ENCODE results near the gene SEC14L3.

GRCh38 chr22:30491381-30491780 lies 19.6 kb upstream of the SEC14L3 start:
- no peak for TF ChIP-seq NR3C1 (CRISPR knock-in tag; IDR thresholded peaks at IDR 0.05)
- no peak for TF ChIP-seq CTCF (CRISPR knock-in tag; IDR thresholded peaks at IDR 0.05)
- no peak for TF ChIP-seq FOXA3 (CRISPR knock-in tag; IDR thresholded peaks at IDR 0.05)
- no peak for TF ChIP-seq CREB1 (IDR thresholded peaks at IDR 0.05)
- TF ChIP-seq CREB1 (CRISPR knock-in tag; IDR thresholded peaks at IDR 0.05): no peak
- TF ChIP-seq CCAR2 (optimal IDR thresholded peaks at IDR 0.05; ENCODE audit: low read depth, low read length): no peak
- TF ChIP-seq SP2 (CRISPR knock-in tag; IDR thresholded peaks at IDR 0.05): no peak
- no peak for TF ChIP-seq NFE2L2 (IDR thresholded peaks at IDR 0.05; ENCODE audit: low read length)
- no peak for TF ChIP-seq MXD3 (CRISPR knock-in tag; IDR thresholded peaks at IDR 0.05)
- TF ChIP-seq EP300 (IDR thresholded peaks at IDR 0.05; ENCODE audit: low read depth in 2 of 2, low read length in 2 of 2): no peak
- no peak for TF ChIP-seq EP300 (CRISPR knock-in tag; IDR thresholded peaks at IDR 0.05; ENCODE audit: borderline replicate concordance)
- no peak for TF ChIP-seq HMGXB4 (CRISPR knock-in tag; IDR thresholded peaks at IDR 0.05; ENCODE audit: borderline replicate concordance in 1 of 2, low read depth in 1 of 2)
- TF ChIP-seq POLR2A (IDR thresholded peaks at IDR 0.05; ENCODE audit: insufficient read depth in 1 of 2, low read depth in 2 of 2, low read length in 2 of 2): no peak
- no peak for TF ChIP-seq POLR2AphosphoS5 (IDR thresholded peaks at IDR 0.05; ENCODE audit: low read depth, low read length)
- TF ChIP-seq NFE2 (CRISPR knock-in tag; IDR thresholded peaks at IDR 0.05): no peak
- TF ChIP-seq ELK4 (CRISPR knock-in tag; IDR thresholded peaks at IDR 0.05; ENCODE audit: borderline replicate concordance): no peak

All from HepG2 (cell line).